Measurements from ENCODE around the gene TNIK.

The TNIK gene

GRCh38 chr3:171058873-171059603 is 401.2 kb downstream of the TNIK start:
- no peak for DNase-seq

- DNase-seq: no peak
Measured at GRCh38 chr3:171058058-171058457, 402.1 kb downstream of the TNIK start.

- DNase-seq: no peak
Measured at GRCh38 chr3:171057072-171057471, 403.1 kb downstream of the TNIK start.

- no peak for DNase-seq
Measured at GRCh38 chr3:171056528-171056927, 403.7 kb downstream of the TNIK start.

DNA sequence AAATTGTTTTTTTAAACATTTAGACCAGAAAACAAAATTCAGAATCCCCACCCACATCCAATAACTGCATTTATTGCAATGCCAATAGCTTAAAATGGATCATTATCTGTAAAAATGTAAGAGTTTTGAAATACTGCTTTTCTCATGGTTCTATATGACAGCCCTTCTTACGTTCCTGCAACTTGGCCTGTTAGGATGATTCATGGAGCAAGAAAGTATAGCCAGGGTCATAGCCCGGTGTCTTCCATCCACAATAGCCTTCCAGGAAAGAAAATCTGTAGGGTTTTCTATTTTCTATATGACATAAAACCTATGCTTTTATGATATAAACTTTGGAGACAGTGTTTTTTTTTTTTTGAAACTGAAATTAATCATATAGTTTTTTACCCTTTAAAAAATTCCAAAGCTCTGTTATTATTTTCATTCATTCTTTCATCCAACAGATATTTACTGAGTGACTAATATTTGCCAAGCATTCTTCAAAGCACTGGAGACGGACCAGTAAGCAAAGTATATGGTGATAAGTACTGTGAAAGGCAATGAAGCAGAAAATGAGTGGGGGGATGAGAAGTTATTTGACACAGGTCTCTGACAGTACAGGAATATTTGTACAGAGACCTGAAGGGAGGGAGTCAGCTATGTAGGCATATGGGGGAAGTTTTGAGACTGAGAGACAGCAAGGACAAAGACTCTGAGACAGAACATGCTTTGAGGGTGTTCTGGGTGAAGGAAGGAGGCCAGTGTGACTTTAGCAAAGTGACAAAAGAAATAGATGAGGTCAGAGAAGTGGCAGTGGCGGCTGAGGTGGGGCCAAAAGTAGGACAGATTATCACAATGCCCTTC is 404.6 kb downstream of the TNIK start:
- DNase-seq: no peak

DNA sequence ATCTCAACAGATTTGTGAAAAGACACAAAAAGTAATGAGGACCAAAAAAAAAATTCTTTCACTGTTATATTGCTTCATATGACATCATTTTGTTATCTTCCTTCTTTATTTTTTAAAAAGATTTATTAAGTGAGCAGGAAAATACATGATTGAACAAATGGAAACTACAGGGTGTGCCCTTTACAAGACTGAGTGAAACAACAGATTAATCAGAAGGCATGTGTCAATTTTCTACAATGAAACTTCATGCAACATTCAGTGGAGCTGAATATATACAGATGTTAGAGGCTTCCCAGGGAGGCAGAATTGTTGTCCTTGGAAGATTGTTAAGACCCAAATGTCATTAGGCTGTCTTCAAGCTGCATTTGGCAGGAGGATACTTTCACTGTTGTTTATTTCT is 405.3 kb downstream of the TNIK start:
- no peak for DNase-seq

- no peak for DNase-seq
Measured at GRCh38 chr3:171054231-171054630, 406.0 kb downstream of the TNIK start.

DNA sequence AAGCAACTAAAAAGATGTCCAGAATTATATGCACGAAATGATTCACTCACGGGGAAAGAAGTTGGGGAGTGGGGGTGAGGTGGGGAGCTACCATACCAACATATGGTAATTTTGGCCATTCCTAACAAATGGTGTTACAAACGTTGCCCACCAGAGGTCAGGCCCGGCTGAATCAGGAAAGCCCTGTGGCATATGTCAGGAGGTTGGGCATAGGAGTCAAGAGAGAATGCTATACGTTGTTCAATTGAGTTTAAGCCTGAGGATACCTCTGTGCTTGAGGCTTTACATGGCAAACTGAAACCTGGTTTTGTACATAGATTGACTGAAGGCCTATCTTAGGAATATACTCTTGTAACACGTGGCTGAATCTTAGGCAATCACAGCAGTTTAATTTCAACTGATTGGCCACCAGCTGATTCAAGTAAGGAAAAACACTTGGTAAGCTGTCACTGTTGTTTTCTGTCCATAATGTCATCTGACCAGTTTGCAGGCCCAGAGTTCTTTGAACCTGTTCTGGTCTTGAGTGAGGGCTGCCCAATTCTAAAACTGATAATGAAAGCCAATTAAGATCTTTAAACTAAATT is 410.3 kb downstream of the TNIK start:
- peak in 34 of 58 donors; percentile 0 to 51 (median 13) for DNase-seq

DNA sequence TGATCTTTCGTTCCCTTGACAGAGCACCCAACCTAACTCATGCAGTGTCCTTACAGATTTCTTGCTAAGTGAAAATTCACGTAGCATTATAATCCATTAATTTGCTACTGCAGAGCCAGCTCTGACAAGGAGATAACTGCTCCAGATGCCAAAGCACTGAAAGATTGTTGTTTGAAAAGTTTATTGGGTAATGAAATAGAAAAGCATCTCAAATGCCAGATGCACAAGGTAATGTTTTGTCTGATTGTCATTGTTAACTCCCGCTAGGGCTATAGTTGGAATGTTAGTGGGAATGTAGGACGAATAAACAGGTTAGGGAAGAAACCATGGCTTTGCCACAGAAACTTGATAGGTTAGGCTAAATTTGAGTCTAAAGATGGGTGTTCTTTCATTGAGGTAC is 413.4 kb downstream of the TNIK start:
- no peak for DNase-seq

DNA sequence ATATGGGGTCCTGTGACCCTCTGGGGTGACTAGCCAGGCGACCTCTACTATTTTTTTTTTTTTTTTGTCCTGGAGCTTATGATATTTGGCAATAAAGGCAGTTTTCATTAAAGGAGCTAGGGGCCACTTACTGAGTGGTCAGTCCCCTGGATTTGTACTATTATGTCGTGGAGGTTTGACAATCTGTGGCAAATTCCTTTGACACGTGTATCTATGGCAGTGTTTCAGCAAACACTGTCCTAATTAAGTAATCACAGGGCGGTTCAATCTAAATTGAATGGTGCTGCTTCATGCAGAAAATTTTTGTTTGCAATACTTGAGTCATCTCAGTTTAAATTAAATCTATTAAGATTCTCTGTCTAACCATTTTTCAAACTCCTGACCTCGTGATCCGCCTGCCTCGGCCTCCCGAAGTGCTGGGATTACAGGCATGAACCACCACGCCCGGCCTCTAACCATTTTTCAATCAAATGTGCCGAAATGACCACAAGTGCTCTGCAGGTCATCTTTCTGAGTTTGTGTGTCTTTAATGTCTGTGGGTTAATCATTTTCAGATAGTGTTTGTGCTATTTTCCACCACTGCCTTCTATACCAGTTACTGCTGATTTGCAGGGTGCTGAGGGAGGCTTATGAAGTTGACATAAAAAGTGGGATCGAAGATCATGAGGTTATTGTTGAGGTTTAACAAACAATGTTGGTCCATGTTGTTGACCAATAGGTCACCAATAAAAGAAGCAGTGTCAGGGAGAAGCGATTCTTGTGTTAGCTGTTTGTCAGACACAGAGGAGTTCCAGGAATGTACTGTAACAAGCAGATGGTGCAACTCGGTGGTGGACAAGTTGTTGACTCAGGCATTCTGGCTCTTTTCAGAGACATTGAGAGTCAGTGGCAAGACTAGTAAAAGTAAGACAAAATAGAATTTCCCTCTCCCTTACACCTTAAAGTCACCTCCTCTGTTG is 415.1 kb downstream of the TNIK start:
- no peak for DNase-seq

- no peak for DNase-seq
Measured at GRCh38 chr3:171044384-171044783, 415.8 kb downstream of the TNIK start.

GRCh38 chr3:171039674-171040073 is 420.5 kb downstream of the TNIK start:
- no peak for DNase-seq

GRCh38 chr3:171038342-171038741 is 421.9 kb downstream of the TNIK start:
- no peak for DNase-seq

DNA sequence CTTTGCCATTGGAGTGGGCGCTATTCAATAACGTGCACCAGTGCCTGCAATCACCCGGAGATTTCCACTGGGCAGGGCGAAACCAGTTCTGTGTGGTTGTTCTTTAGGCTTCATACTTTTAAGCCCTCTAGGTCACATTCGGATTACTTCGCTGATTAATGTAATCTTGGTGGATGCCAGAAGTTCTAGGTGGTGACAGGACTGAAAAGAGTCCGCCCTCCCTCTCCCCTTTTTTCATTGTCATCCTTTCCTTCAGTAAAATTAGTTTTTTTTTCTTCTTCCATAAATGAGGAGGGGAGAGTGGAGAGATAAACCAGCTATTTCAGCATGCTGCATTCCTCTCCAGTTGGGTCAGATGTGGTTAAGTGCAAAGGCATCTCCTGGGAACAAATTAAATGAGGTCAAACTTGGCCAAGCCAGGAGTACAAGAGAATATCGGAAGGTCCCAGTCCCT is 431.4 kb downstream of the TNIK start:
- DNase-seq: no peak

- peak in 25 of 58 donors; percentile 0 to 33 (median 6) for DNase-seq
Measured at GRCh38 chr3:171028025-171028778, 432.0 kb downstream of the TNIK start.

GRCh38 chr3:171026597-171027293 is 433.5 kb downstream of the TNIK start, which contains the start of gene SLC2A2:
Gene SLC2A2 (minus strand): TSS chr3:171026720. CDS start chr3:171026670, 50 bp downstream.
- no peak for DNase-seq

- no peak for DNase-seq
Measured at GRCh38 chr3:171023566-171023965, 436.6 kb downstream of the TNIK start.

DNA sequence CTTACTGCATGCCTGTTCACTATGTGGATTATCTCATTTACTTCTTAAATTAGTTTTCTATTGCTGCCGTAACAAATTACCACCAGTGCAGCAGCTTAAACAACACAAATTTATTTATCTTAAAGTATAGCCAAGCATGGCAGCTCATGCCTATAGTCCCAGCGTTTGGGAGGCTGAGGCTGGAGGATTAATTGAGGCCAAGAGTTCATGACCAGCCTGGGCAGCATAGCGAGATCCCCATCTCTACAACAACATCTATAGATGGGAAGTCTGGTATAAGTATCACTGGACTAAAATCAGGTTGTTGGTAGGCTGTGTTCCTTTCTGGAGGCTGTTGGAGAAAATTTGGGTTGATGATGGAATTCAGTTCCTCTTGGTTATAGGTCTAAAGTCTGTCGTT is 438.8 kb downstream of the TNIK start:
- DNase-seq: no peak

DNA sequence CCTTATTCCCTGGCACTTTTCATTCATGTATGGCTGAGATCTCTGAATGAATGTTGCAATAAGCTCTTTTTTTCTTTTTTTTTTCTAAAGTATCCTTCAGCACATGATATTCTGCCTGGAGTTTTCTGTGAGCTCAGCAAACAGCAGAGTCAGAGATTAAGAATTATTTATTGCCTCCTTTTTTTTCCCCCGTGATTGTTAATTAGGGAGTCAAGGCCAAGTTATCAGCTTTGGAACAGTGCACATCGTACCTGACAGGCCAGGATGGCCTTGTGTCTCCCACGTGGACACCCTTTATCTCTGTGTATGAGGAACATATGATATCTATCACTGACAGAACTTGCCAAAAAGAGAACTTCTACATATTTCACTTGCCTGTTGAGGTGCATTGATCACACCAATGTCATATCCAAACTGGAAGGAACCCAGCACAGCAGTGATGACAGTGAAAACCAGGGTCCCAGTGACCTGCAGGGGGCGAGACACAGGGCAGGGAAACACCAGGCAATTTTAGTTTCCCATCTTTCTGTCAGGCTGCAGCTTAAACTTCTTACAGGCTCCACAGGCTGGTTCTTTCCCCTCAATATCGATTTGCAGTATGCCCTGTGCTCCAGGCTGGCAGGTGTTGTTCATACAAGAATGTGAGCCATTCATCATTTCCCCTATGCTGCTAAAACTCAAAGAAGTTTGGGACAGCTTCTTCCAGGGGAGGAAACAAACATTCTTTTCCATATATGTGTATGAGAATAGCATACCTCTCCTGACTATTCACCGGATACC is 441.9 kb downstream of the TNIK start:
- no peak for DNase-seq
